Stomach smooth muscle (tissue), 2 donors: Measurements from ENCODE around the gene NANOGP8.

Experiments used
- H3K27ac ChIP-seq: one replicate; pipeline ENCODE4 v1.7.0; 2013; ENCODE audit warnings: mild to moderate bottlenecking, low read length, inconsistent platforms
- H3K27me3 ChIP-seq, 2 donors: one replicate each; pipeline ENCODE4 v1.7.0; 2013; ENCODE audit warnings: low read length in 2 of 2; ENCODE audit not compliant: insufficient read depth in 2 of 2, control insufficient read depth in 1 of 2
- H3K36me3 ChIP-seq, 2 donors: one replicate each; pipeline ENCODE4 v1.7.0; 2013; ENCODE audit warnings: low read length in 2 of 2; ENCODE audit not compliant: control insufficient read depth in 2 of 2, insufficient read depth in 2 of 2
- H3K4me1 ChIP-seq: one replicate; pipeline ENCODE4 v1.7.0; 2013; ENCODE audit warnings: low read length; ENCODE audit not compliant: control insufficient read depth, insufficient read depth
- H3K4me3 ChIP-seq, 2 donors: one replicate each; pipeline ENCODE4 v1.7.0; 2013; ENCODE audit warnings: low read length in 2 of 2
- H3K9ac ChIP-seq, 2 donors: one replicate each; pipeline ENCODE4 v1.7.0; 2013; ENCODE audit warnings: low read length in 2 of 2, mild to moderate bottlenecking in 1 of 2
- H3K9me3 ChIP-seq, 2 donors: one replicate each; pipeline ENCODE4 v1.7.0; 2013; ENCODE audit warnings: low read length in 2 of 2; ENCODE audit not compliant: control insufficient read depth in 2 of 2
- donor health status: healthy.
- donor health status: Pancreatic carcinoma.

Gene NANOGP8

GRCh38 chr15:35078221-35078915 is 6.7 kb downstream of the NANOGP8 start:
- no peaks in the 10 kb centered on the region for H3K27me3 ChIP-seq
- no peaks in the 10 kb centered on the region for H3K36me3 ChIP-seq
- H3K9ac ChIP-seq, result no peak overlapping the region

GRCh38 chr15:35071106-35071505 is 14.0 kb downstream of the NANOGP8 start:
- H3K27me3 ChIP-seq, result no peaks in the 10 kb centered on the region
- H3K9me3 ChIP-seq, result no peaks in the 10 kb centered on the region
- H3K4me1 ChIP-seq, result no peaks in the 10 kb centered on the region
- H3K4me3 ChIP-seq, result no peak overlapping the region
- no peak overlapping the region for H3K27ac ChIP-seq
- no peak overlapping the region for H3K9ac ChIP-seq
- H3K36me3 ChIP-seq, result no peaks in the 10 kb centered on the region

More at GRCh38 chr15:35078221-35078915, 6.7 kb downstream of the NANOGP8 start:
- H3K4me3 ChIP-seq, result no peak overlapping the region
- no peaks in the 10 kb centered on the region for H3K9me3 ChIP-seq
- H3K4me1 ChIP-seq, result peaks cover 3% of the 10 kb centered on the region
- no peak overlapping the region for H3K27ac ChIP-seq

GRCh38 chr15:35068846-35069475 is 16.1 kb downstream of the NANOGP8 start:
- Histone ChIP-seq H3K4me1 (no peaks in the 10 kb centered on the region), H3K4me3 (no peak overlapping the region), H3K27ac (no peak overlapping the region), H3K9me3 (no peaks in the 10 kb centered on the region), H3K9ac (no peak overlapping the region), H3K27me3 (no peaks in the 10 kb centered on the region), H3K36me3 (no peaks in the 10 kb centered on the region)

GRCh38 chr15:35067496-35068347 is 17.4 kb downstream of the NANOGP8 start:
- H3K4me3 ChIP-seq, result no peak overlapping the region
- no peaks in the 10 kb centered on the region for H3K4me1 ChIP-seq
- no peaks in the 10 kb centered on the region for H3K27me3 ChIP-seq
- H3K27ac ChIP-seq, result no peak overlapping the region
- no peak overlapping the region for H3K9ac ChIP-seq
- no peaks in the 10 kb centered on the region for H3K9me3 ChIP-seq
- no peaks in the 10 kb centered on the region for H3K36me3 ChIP-seq

- H3K4me3 ChIP-seq, result no peak overlapping the region
- no peak overlapping the region for H3K9ac ChIP-seq
- H3K9me3 ChIP-seq, result no peaks in the 10 kb centered on the region
- H3K27ac ChIP-seq, result no peak overlapping the region
- H3K36me3 ChIP-seq, result no peaks in the 10 kb centered on the region
- no peaks in the 10 kb centered on the region for H3K27me3 ChIP-seq
- H3K4me1 ChIP-seq, result no peaks in the 10 kb centered on the region
Measured at GRCh38 chr15:35066094-35066493, 19.0 kb downstream of the NANOGP8 start.

- no peaks in the 10 kb centered on the region for H3K36me3 ChIP-seq
- H3K4me1 ChIP-seq, result no peaks in the 10 kb centered on the region
- no peak overlapping the region for H3K4me3 ChIP-seq
- no peak overlapping the region for H3K9ac ChIP-seq
- H3K27ac ChIP-seq, result no peak overlapping the region
- H3K27me3 ChIP-seq, result no peaks in the 10 kb centered on the region
- no peaks in the 10 kb centered on the region for H3K9me3 ChIP-seq
Measured at GRCh38 chr15:35064576-35065190, 20.4 kb downstream of the NANOGP8 start.

- no peaks in the 10 kb centered on the region for H3K36me3 ChIP-seq
- H3K4me3 ChIP-seq, result no peak overlapping the region
- no peaks in the 10 kb centered on the region for H3K9me3 ChIP-seq
- H3K27me3 ChIP-seq, result no peaks in the 10 kb centered on the region
- H3K27ac ChIP-seq, result no peak overlapping the region
- H3K4me1 ChIP-seq, result no peaks in the 10 kb centered on the region
- no peak overlapping the region for H3K9ac ChIP-seq
Measured at GRCh38 chr15:35062738-35063099, 22.4 kb downstream of the NANOGP8 start.

GRCh38 chr15:35061825-35062737 is 23.0 kb downstream of the NANOGP8 start:
- no peak overlapping the region for H3K4me3 ChIP-seq
- H3K9me3 ChIP-seq, result no peaks in the 10 kb centered on the region
- H3K9ac ChIP-seq, result no peak overlapping the region
- H3K27me3 ChIP-seq, result no peaks in the 10 kb centered on the region
- no peaks in the 10 kb centered on the region for H3K36me3 ChIP-seq
- H3K4me1 ChIP-seq, result no peaks in the 10 kb centered on the region
- no peak overlapping the region for H3K27ac ChIP-seq

- Histone ChIP-seq H3K4me1 (no peaks in the 10 kb centered on the region), H3K9me3 (no peaks in the 10 kb centered on the region), H3K36me3 (no peaks in the 10 kb centered on the region), H3K9ac (no peak overlapping the region), H3K27me3 (no peaks in the 10 kb centered on the region), H3K4me3 (no peak overlapping the region), H3K27ac (no peak overlapping the region)
Measured at GRCh38 chr15:35061161-35061824, 23.8 kb downstream of the NANOGP8 start.
